Liver (tissue), 9 donors: ENCODE results near the gene NACAD. TPM values are rescaled to one million over a fixed set of nuclear protein-coding genes. Genes with fewer than 3 reads are reported as not detected.

Experiments
- DNase-seq: peaks from one replicate; pipeline ENCODE4 v3.0.0-alpha.2; 2017; ENCODE audit warnings: low spot score
- H3K27ac ChIP-seq, 2 donors: one replicate each; pipeline ENCODE4 v1.7.0; 2013; ENCODE audit warnings: inconsistent platforms in 2 of 2, low read length in 2 of 2, control low read depth in 1 of 2, low read depth in 1 of 2, mild to moderate bottlenecking in 1 of 2
- H3K27me3 ChIP-seq, 4 donors: one replicate each; pipeline versions ENCODE4 v1.6.1 to v1.7.0; 2013; ENCODE audit warnings: low read length in 3 of 4, inconsistent platforms in 1 of 4, mild to moderate bottlenecking in 1 of 4, moderate library complexity in 1 of 4; ENCODE audit not compliant: control insufficient read depth in 4 of 4, insufficient read depth in 4 of 4
- H3K36me3 ChIP-seq, 4 donors: one replicate each; pipeline versions ENCODE4 v1.6.1 to v1.7.0; 2013; ENCODE audit warnings: low read length in 3 of 4, mild to moderate bottlenecking in 3 of 4, low read depth in 1 of 4, moderate library complexity in 1 of 4; ENCODE audit not compliant: control insufficient read depth in 4 of 4, insufficient read depth in 3 of 4
- H3K4me1 ChIP-seq, 4 donors: one replicate each; pipeline versions ENCODE4 v1.6.1 to v1.7.0; 2013; ENCODE audit warnings: low read length in 3 of 4, mild to moderate bottlenecking in 3 of 4, moderate library complexity in 1 of 4; ENCODE audit not compliant: control insufficient read depth in 4 of 4, insufficient read depth in 4 of 4
- H3K4me3 ChIP-seq, 3 donors: one replicate each; pipeline versions ENCODE4 v1.6.1 to v1.7.0; 2013; ENCODE audit warnings: low read length in 3 of 3, control low read depth in 1 of 3, low read depth in 1 of 3, mild to moderate bottlenecking in 1 of 3
- H3K9ac ChIP-seq, 2 donors: one replicate each; pipeline ENCODE4 v1.7.0; 2013; ENCODE audit warnings: low read length in 2 of 2, mild to moderate bottlenecking in 2 of 2, moderate library complexity in 2 of 2, control low read depth in 1 of 2, low read depth in 1 of 2
- H3K9me3 ChIP-seq, 4 donors: one replicate each; pipeline versions ENCODE4 v1.6.1 to v1.7.0; 2013; ENCODE audit warnings: low read length in 3 of 4; ENCODE audit not compliant: control insufficient read depth in 4 of 4
- ATF3 ChIP-seq: IDR thresholded peaks from 2 replicates; pipeline ENCODE4 v1.6.1; 2016; ENCODE audit warnings: antibody characterized with exemption
- CTCF ChIP-seq: fragments of 150-350 bp; IDR thresholded peaks from 2 replicates; pipeline ENCODE4 v1.5.1; 2017; ENCODE audit warnings: improper control_type of control experiment, low read depth, low read length; ENCODE audit not compliant: missing input control
- EGR1 ChIP-seq, 2 donors: IDR thresholded peaks; 2 replicates each; pipeline ENCODE4 v1.6.1; 2016 to 2018; ENCODE audit warnings: antibody characterized with exemption in 2 of 2, low read depth in 2 of 2
- FOXA1 ChIP-seq: IDR thresholded peaks from 2 replicates; pipeline ENCODE4 v1.6.1; 2016; ENCODE audit warnings: antibody characterized with exemption
- FOXA2 ChIP-seq: IDR thresholded peaks from 2 replicates; pipeline ENCODE4 v1.6.1; 2016; ENCODE audit warnings: antibody characterized with exemption
- HNF4A ChIP-seq, 2 donors: conservative IDR thresholded peaks; 2 replicates each; pipeline ENCODE4 v1.6.1; 2016; ENCODE audit warnings: antibody characterized with exemption in 2 of 2, mild to moderate bottlenecking in 2 of 2
- HNF4G ChIP-seq: IDR thresholded peaks from 2 replicates; pipeline ENCODE4 v1.6.1; 2016; ENCODE audit warnings: antibody characterized with exemption
- JUND ChIP-seq, 2 donors: IDR thresholded peaks; 2 replicates each; pipeline ENCODE4 v1.6.1; 2016; ENCODE audit warnings: antibody characterized with exemption in 2 of 2
- MAX ChIP-seq: IDR thresholded peaks from 2 replicates; pipeline ENCODE4 v1.6.1; 2016; ENCODE audit warnings: antibody characterized with exemption
- NR2F2 ChIP-seq: IDR thresholded peaks from 2 replicates; pipeline ENCODE4 v1.6.1; 2016; ENCODE audit warnings: antibody characterized with exemption
- RAD21 ChIP-seq, 2 donors: IDR thresholded peaks; 2 replicates each; pipeline ENCODE4 v1.6.1; 2016; ENCODE audit warnings: antibody characterized with exemption in 2 of 2, mild to moderate bottlenecking in 2 of 2
- REST ChIP-seq: IDR thresholded peaks from 2 replicates; pipeline ENCODE4 v1.6.1; 2016; ENCODE audit warnings: antibody characterized with exemption, mild to moderate bottlenecking
- RXRA ChIP-seq, 2 donors: IDR thresholded peaks; 2 replicates each; pipeline ENCODE4 v1.6.1; 2017 to 2018; ENCODE audit warnings: antibody characterized with exemption in 2 of 2, mild to moderate bottlenecking in 1 of 2
- SP1 ChIP-seq: IDR thresholded peaks from 2 replicates; pipeline ENCODE4 v1.6.1; 2018; ENCODE audit warnings: antibody characterized with exemption, mild to moderate bottlenecking
- TAF1 ChIP-seq: conservative IDR thresholded peaks from 2 replicates; pipeline ENCODE4 v1.6.1; 2016; ENCODE audit warnings: antibody characterized with exemption, mild to moderate bottlenecking
- YY1 ChIP-seq: IDR thresholded peaks from 2 replicates; pipeline ENCODE4 v1.6.1; 2016; ENCODE audit warnings: antibody characterized with exemption, mild to moderate bottlenecking
- ZBTB33 ChIP-seq: IDR thresholded peaks from 2 replicates; pipeline ENCODE4 v1.6.1; 2016; ENCODE audit warnings: antibody characterized with exemption
- WGBS: extraction: QIAGEN DNeasy Blood & Tissue Kit; methylation state at CpG from one replicate; pipeline ENCODE4 v1.1.7; 2013; 5-methylcytosine and 5-hydroxymethylcytosine counted together
- polyA plus RNA-seq, 2 donors: library from polyadenylated mRNA; stranded (reverse) in 1 of 2; unstranded in 1 of 2; fragments of 200-250 nt in 1 of 2; fragments of >200 nt in 1 of 2; fragmentation: Nextera tagmentation in 1 of 2; extraction: Ambion mirVana in 1 of 2; gene quantifications; one replicate each; pipeline versions ENCODE4 v1.2.1 to v1.2.3, GENCODE V29; 2013 to 2015
- total RNA-seq, 2 donors: library from RNA; depleted of rRNA; stranded (reverse); fragments of >200 nt; gene quantifications; one replicate each; pipeline ENCODE4 v1.2.3, GENCODE V29; 2014
- donor health status: healthy.
- donor health status: healthy.
- donor health status: healthy.
- donor health status: healthy.
- donor health status: healthy.

NACAD gene
- total and polyA plus RNA-seq, 4 donors = 0.03 to 0.14 (median 0.09) TPM

- no peak overlapping the region for H3K9ac ChIP-seq
- peaks cover 0 to 3% (median 0%) of the 10 kb centered on the region in 4 donors for H3K27me3 ChIP-seq
- H3K4me1 ChIP-seq = peaks cover 0 to 3% (median 0%) of the 10 kb centered on the region in 4 donors
- H3K36me3 ChIP-seq = no peaks in the 10 kb centered on the region
- peak overlapping the region in 1 of 3 donors; percentile 44 for H3K4me3 ChIP-seq
- H3K27ac ChIP-seq = no peak overlapping the region
- TF ChIP-seq FOXA1 = no peak
- TF ChIP-seq HNF4G = no peak
- no peak for TF ChIP-seq ZBTB33
- TF ChIP-seq YY1 = no peak
- no peak for TF ChIP-seq SP1
- no peak for TF ChIP-seq FOXA2
- TF ChIP-seq JUND (IDR thresholded peaks at IDR 0.05) = no peak
- no peak for DNase-seq
- H3K9me3 ChIP-seq = no peaks in the 10 kb centered on the region
- 49% methylated on average over 29 of the region's 29 CpGs for WGBS
These were observed 545 bp downstream of the NACAD start for GRCh38 chr7:45088146-45088701.

- Histone ChIP-seq H3K27me3 (peaks cover 0 to 3% (median 0%) of the 10 kb centered on the region in 4 donors), H3K9ac (no peak overlapping the region), H3K4me1 (peaks cover 0 to 3% (median 0%) of the 10 kb centered on the region in 4 donors), H3K4me3 (no peak overlapping the region), H3K9me3 (no peaks in the 10 kb centered on the region), H3K36me3 (no peaks in the 10 kb centered on the region), H3K27ac (no peak overlapping the region)
- TF ChIP-seq EGR1 (IDR thresholded peaks at IDR 0.05; ENCODE audit: low read depth in 2 of 2) = no peak
- no peak for TF ChIP-seq ATF3
- TF ChIP-seq REST = no peak
- no peak for TF ChIP-seq FOXA2
- TF ChIP-seq MAX = no peak
- TF ChIP-seq CTCF = no peak
- TF ChIP-seq HNF4G = no peak
- no peak for TF ChIP-seq TAF1
- TF ChIP-seq NR2F2 = no peak
- TF ChIP-seq RXRA (IDR thresholded peaks at IDR 0.05) = no peak
- no peak for TF ChIP-seq RAD21 (IDR thresholded peaks at IDR 0.05)
- TF ChIP-seq HNF4A (conservative IDR thresholded peaks at IDR 0.05) = no peak
- TF ChIP-seq JUND (IDR thresholded peaks at IDR 0.05) = no peak
- TF ChIP-seq FOXA1 = no peak
- no peak for TF ChIP-seq SP1
- TF ChIP-seq YY1 = no peak
- no peak for DNase-seq
- 84% methylated on average over 6 of the region's 6 CpGs for WGBS
These were observed 1.2 kb downstream of the NACAD start for GRCh38 chr7:45087301-45088145.
